B cell (primary cell): ENCODE measurements around the gene AK4. TPM values are rescaled to one million over a fixed set of nuclear protein-coding genes. Genes with fewer than 3 reads are reported as not detected.

Experiments used
- ATAC-seq: fragments of 200-7000 bp; cut with Tn5 transposase; one replicate; pipeline ENCODE4 v1.10.0; 2021; ENCODE audit warnings: low read depth, mild to moderate bottlenecking, moderate number of reproducible peaks, moderate library complexity
- CTCF ChIA-PET: fragments of 350-600 bp; sonication (Branson Sonifier 250); formaldehyde crosslinking; loops from one replicate; lab custom pipeline; 2021; ENCODE audit warnings: antibody characterized with exemption, inconsistent platforms; lab: Charles Lee
- POLR2A ChIA-PET: fragments of 350-600 bp; sonication (Branson Sonifier 250); formaldehyde crosslinking; loops from one replicate; lab custom pipeline; 2021; ENCODE audit warnings: antibody characterized with exemption; lab: Charles Lee
- DNase-seq: peaks from one replicate; pipeline ENCODE4 v3.0.0; 2013
- H2AFZ ChIP-seq: 2 replicates; pipeline ENCODE4 v1.6.1; 2012; ENCODE audit warnings: mild to moderate bottlenecking, low read depth, low read length; ENCODE audit not compliant: insufficient read depth, poor library complexity, severe bottlenecking
- H3K27ac ChIP-seq, 2 donors: 1 replicate in 1 of 2; 2 replicates in 1 of 2; pipeline ENCODE4 v1.5.1; 2012 to 2013; ENCODE audit warnings: low read length in 2 of 2, mild to moderate bottlenecking in 2 of 2, moderate library complexity in 1 of 2
- H3K27me3 ChIP-seq, 4 experiments: fragments of 200-600 bp in 1 of 4; sonication (generic) in 1 of 4; replicated peaks in 1 of 4; 1 replicate in 2 of 4; 2 replicates in 2 of 4; pipeline versions ENCODE4 v1.6.1 to v1.7.0; 2013 to 2016; ENCODE audit warnings: low read length in 3 of 4, mild to moderate bottlenecking in 2 of 4, mixed read lengths in 1 of 4, moderate library complexity in 1 of 4; ENCODE audit not compliant: insufficient read depth in 4 of 4, control insufficient read depth in 3 of 4; ENCODE audit errors: control extremely low read depth in 1 of 4
- H3K36me3 ChIP-seq, 2 experiments: replicated peaks in 1 of 2; 1 replicate in 1 of 2; 2 replicates in 1 of 2; pipeline versions ENCODE4 v1.6.1 to v1.7.1; 2013; ENCODE audit warnings: low read length in 1 of 2; ENCODE audit not compliant: insufficient read depth in 2 of 2, control insufficient read depth in 1 of 2; ENCODE audit errors: control extremely low read depth in 1 of 2, extremely low read depth in 1 of 2
- H3K4me1 ChIP-seq, 2 donors: fragments of 200-600 bp in 1 of 2; sonication (generic) in 1 of 2; 1 replicate in 1 of 2; 2 replicates in 1 of 2; pipeline versions ENCODE4 v1.5.1 to v1.6.1; 2013 to 2017; ENCODE audit warnings: low read length in 2 of 2; ENCODE audit not compliant: control insufficient read depth in 2 of 2, insufficient read depth in 2 of 2
- H3K4me2 ChIP-seq: replicated peaks from 2 replicates; pipeline ENCODE3; 2012; ENCODE audit warnings: mild to moderate bottlenecking, low read depth, low read length; ENCODE audit not compliant: poor library complexity, severe bottlenecking
- H3K4me3 ChIP-seq, 5 experiments: fragments of 200-600 bp in 1 of 5; sonication (generic) in 1 of 5; 1 replicate in 3 of 5; 2 replicates in 2 of 5; pipeline versions ENCODE4 v1.5.1 to v1.7.0; 2011 to 2016; ENCODE audit warnings: low read length in 4 of 5, mild to moderate bottlenecking in 4 of 5, low read depth in 2 of 5, control low read depth in 1 of 5, moderate library complexity in 1 of 5; ENCODE audit not compliant: insufficient read depth in 1 of 5; ENCODE audit errors: control extremely low read depth in 1 of 5, extremely low read depth in 1 of 5
- H3K79me2 ChIP-seq: fragments of 200-600 bp; sonication (generic); one replicate; pipeline ENCODE4 v1.6.0; 2016; ENCODE audit warnings: low read length; ENCODE audit not compliant: control insufficient read depth, insufficient read depth
- H3K9ac ChIP-seq: fragments of 200-600 bp; sonication (generic); 2 replicates; pipeline ENCODE4 v1.6.1; 2017; ENCODE audit warnings: mild to moderate bottlenecking, low read length, moderate library complexity
- H3K9me3 ChIP-seq, 3 donors: one replicate each; pipeline versions ENCODE4 v1.6.1 to v1.7.1; 2013; ENCODE audit warnings: low read length in 2 of 3; ENCODE audit not compliant: control insufficient read depth in 2 of 3, insufficient read depth in 1 of 3; ENCODE audit errors: control extremely low read depth in 1 of 3
- H4K20me1 ChIP-seq: 2 replicates; pipeline ENCODE4 v1.6.0; 2012; ENCODE audit warnings: mild to moderate bottlenecking, low read length; ENCODE audit not compliant: insufficient read depth, control insufficient read depth, poor library complexity, severe bottlenecking
- H3K27ac Mint-ChIP-seq: one replicate; pipeline ENCODE4 v1.8.0; 2021; ENCODE audit warnings: mixed read lengths
- H3K27me3 Mint-ChIP-seq: one replicate; pipeline ENCODE4 v1.8.0; 2021; ENCODE audit warnings: mixed read lengths
- H3K4me1 Mint-ChIP-seq: one replicate; pipeline ENCODE4 v1.8.0; 2021; ENCODE audit warnings: mixed read lengths
- H3K4me3 Mint-ChIP-seq: one replicate; pipeline ENCODE4 v1.8.0; 2021; ENCODE audit warnings: mixed read lengths
- H3K9me3 Mint-ChIP-seq: one replicate; pipeline ENCODE4 v1.8.0; 2022; ENCODE audit warnings: mixed read lengths; ENCODE audit not compliant: insufficient read depth
- CTCF ChIP-seq: fragments of 200-600 bp; IDR thresholded peaks from one replicate; pipeline ENCODE4 v1.8.0; 2022; ENCODE audit warnings: antibody characterized with exemption, mild to moderate bottlenecking
- EZH2 ChIP-seq: IDR thresholded peaks from 2 replicates; pipeline ENCODE4 v1.6.1; 2012; ENCODE audit warnings: borderline replicate concordance, low read depth, mild to moderate bottlenecking, moderate library complexity, low read length; ENCODE audit not compliant: insufficient read depth, poor library complexity, severe bottlenecking
- WGBS: methylation state at CpG from one replicate; pipeline ENCODE4 v1.1.5; 2013; ENCODE audit warnings: missing lambda C conversion rate; ENCODE audit not compliant: insufficient coverage; 5-methylcytosine and 5-hydroxymethylcytosine counted together
- intact Hi-C: fragments of 100-400 bp; cut with micrococcal nuclease; formaldehyde crosslinking; loops from one replicate; pipeline ENCODE4 v1.10.0; 2022
- polyA plus RNA-seq: library from polyadenylated mRNA; depleted of rRNA; stranded (reverse); fragments of >200 nt; gene quantifications from 2 replicates; pipeline ENCODE4 v1.2.3, GENCODE V29; 2012
- total RNA-seq, 2 donors: library from RNA; stranded (reverse); fragments of 120-200 nt in 1 of 2; gene quantifications; 1 replicate in 1 of 2; 2 replicates in 1 of 2; pipeline versions ENCODE4 v1.2.3 to v1.2.4, GENCODE V29; 2013 to 2022

The AK4 gene
- total and polyA plus RNA-seq, 2 donors (not counting 1 experiment from before 2014, with no cell fraction given) = 0.34 TPM; not detected in 1

GRCh38 chr1:65175171-65176055 lies 27.4 kb downstream of the AK4 start:
- H4K20me1 ChIP-seq = no peaks in the 10 kb centered on the region
- no peak overlapping the region for H2AFZ ChIP-seq
- no peak overlapping the region for H3K4me2 ChIP-seq
- H3K79me2 ChIP-seq = no peaks in the 10 kb centered on the region
- H3K9me3 ChIP-seq = no peaks in the 10 kb centered on the region
- no peaks in the 10 kb centered on the region for H3K9me3 Mint-ChIP-seq
- no peaks in the 10 kb centered on the region for H3K4me1 ChIP-seq
- ChIA-PET POLR2A (no interaction called here), CTCF (no interaction called here)
- no peaks in the 10 kb centered on the region for H3K4me1 Mint-ChIP-seq
- no peak for ATAC-seq
- H3K27me3 Mint-ChIP-seq = no peaks in the 10 kb centered on the region
- DNase-seq = no peak
- H3K36me3 ChIP-seq = no peaks in the 10 kb centered on the region
- 93% methylated on average over 6 of the region's 13 CpGs for WGBS
- intact Hi-C loops = no loop called here
- no peak overlapping the region for H3K4me3 ChIP-seq
- no peaks in the 10 kb centered on the region for H3K27me3 ChIP-seq
- TF ChIP-seq CTCF = no peak
- TF ChIP-seq EZH2 = no peak
- no peak overlapping the region for H3K27ac Mint-ChIP-seq
- no peak overlapping the region for H3K27ac ChIP-seq
- no peak overlapping the region for H3K9ac ChIP-seq
- H3K4me3 Mint-ChIP-seq = no peak overlapping the region

GRCh38 chr1:65176056-65176450 lies 28.1 kb downstream of the AK4 start:
- H3K27me3 ChIP-seq = no peaks in the 10 kb centered on the region
- DNase-seq = no peak
- ChIA-PET POLR2A (no interaction called here), CTCF (no interaction called here)
- H3K4me3 ChIP-seq = no peak overlapping the region
- H3K9me3 Mint-ChIP-seq = no peaks in the 10 kb centered on the region
- H3K9ac ChIP-seq = no peak overlapping the region
- no peak overlapping the region for H3K4me2 ChIP-seq
- H3K79me2 ChIP-seq = no peaks in the 10 kb centered on the region
- H3K4me1 Mint-ChIP-seq = no peaks in the 10 kb centered on the region
- intact Hi-C loops = no loop called here
- no peak for TF ChIP-seq CTCF
- no peak for ATAC-seq
- H3K27ac ChIP-seq = no peak overlapping the region
- no peaks in the 10 kb centered on the region for H4K20me1 ChIP-seq
- no peak overlapping the region for H2AFZ ChIP-seq
- H3K4me3 Mint-ChIP-seq = no peak overlapping the region
- H3K27me3 Mint-ChIP-seq = no peaks in the 10 kb centered on the region
- H3K9me3 ChIP-seq = no peaks in the 10 kb centered on the region
- no peaks in the 10 kb centered on the region for H3K4me1 ChIP-seq
- H3K27ac Mint-ChIP-seq = no peak overlapping the region
- 100% methylated on average over 1 of the region's 2 CpGs for WGBS
- H3K36me3 ChIP-seq = no peaks in the 10 kb centered on the region
